NCI-H345 treated with DMSO at 0.1 percent for 48 hours (cell line): Measurements from ENCODE around the gene CDC42EP2.

Experiments
- DNase-seq: peaks from one replicate; lab custom pipeline; 2025; ENCODE audit not compliant: unreplicated experiment; lab: John Stamatoyannopoulos, UW

The CDC42EP2 gene

GRCh38 chr11:65297026-65297672 lies 17.5 kb upstream of the CDC42EP2 start:
- DNase-seq = no peak

DNA sequence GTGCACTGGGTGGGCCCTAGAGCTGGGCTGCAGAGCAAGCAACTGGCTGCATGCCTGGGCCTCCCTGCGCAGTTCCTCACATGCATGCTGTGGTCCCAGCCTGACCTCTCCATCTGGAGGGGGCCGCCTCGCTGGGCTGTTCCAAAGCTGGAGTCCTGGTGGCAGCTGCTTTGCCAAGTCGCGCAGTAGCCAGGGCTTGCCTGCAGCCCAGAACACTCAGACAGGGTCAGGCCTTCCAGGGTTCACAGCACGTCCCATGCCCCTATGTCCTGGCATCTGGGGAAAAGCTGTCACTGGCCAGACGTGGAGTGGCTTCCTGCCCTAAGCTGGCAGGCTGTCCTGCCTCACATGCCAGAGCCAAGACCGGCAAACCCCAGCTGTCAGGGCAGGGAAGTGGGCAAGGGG lies 16.5 kb upstream of the CDC42EP2 start:
- no peak for DNase-seq

- DNase-seq = no peak
Measured at GRCh38 chr11:65298655-65299179, 15.9 kb upstream of the CDC42EP2 start.

DNA sequence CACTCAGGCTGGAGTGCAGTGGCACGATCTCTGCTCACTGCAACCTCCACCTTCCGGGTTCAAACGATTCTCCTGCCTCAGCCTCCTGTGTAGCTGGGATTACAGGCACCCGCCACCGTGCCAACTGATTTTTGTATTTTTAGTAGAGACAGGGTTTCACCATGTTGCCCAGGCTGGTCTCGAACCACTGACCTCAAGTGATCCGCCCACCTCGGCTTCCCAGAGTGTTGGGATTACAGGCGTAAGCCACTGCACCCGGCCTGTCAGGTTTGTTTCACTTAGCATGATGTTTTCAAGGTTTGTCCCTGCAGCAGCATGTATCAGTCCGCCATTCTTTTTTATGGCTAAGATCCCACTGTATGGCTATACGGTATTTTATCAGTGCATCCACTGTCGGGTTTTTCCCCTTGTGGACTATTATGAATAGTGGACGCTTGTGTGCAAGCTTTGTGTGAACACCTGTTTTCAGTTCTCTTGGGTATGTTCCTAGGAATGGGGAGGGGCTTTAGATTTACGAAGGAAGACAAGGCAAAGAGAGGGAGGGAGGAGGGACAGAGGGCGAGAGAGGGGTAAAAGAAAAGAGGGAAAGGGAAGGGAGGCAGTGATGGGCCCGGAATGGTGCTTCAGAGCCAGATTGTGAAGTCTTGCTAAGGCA lies 13.9 kb upstream of the CDC42EP2 start:
- no peak for DNase-seq

DNA sequence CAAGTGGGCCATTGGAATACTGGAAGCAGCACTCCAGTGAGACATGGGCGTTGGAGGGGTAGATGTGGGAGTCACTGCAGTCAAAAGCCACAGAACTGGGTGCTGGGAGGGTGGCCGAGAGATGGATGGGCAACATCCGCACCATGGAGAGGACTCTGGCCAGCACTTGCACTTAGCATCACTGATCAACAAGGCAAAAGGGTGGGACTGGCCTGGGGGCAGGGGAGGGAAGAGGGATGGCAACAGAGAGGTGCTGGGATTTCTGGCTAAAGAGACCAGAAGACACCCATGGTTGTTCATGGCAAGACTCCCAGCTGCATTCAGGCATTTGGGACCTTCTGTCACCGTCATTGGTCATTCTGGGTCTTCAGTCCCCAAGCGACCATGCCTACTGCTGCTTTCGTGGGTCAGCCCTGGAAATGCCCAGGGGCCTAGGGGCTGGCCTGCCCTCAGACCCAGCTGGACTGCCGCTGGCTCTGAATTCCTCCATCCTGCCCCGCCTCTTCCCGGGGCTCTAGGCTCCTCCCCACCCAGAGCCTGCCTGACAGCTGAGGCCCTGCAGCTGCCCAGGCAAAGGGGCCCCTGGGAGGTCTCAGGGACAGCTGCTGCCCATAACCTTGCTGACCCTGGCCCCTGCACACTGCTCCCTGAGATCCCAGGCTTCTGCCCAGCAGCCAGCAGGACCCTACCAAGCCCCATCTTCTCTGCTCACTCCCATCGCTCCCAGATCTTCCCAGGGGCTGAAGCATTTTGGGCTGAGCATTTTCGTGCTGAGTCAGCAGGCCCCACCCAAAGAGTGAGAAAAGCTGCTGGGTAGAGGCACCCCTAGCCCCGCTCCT lies 13.0 kb upstream of the CDC42EP2 start:
- DNase-seq = no peak

- no peak for DNase-seq
Measured at GRCh38 chr11:65303555-65303954, 11.1 kb upstream of the CDC42EP2 start.

DNA sequence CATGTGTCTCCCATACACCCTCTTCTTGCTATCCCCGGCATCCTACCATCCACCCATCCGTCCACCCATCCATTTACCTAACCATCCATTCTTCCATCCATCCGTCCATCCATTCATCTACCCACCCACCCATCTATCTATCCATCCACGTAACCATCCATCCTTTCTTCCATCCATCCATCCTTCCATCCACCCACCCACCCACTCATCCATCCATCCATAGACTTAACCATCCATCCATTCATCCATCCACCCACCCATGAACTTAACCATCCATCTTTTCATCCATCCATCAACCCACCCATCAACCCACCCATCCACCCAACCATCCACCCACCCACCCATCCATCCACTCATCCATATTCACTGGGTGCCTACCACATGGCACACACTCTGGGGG lies 10.6 kb upstream of the CDC42EP2 start:
- no peak for DNase-seq

DNA sequence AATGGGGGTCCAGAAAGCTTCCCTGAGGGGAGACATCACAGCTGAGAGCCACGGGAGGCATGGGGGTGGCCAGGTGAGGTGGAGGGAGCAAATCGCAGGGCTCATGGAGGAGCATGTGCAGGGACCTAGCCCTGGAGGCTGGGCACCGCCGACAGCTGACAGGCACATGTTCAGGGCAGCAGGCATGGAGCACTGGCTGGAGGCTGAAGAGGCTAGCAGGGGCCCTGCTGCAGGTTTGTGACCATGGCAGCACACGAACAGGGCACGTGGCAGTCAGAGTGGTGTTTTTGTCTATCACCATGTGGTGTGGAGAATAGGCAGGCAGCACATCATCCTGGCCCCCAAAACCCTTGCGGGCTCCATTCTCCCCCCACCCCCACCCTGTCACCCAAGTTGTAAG lies 10.1 kb upstream of the CDC42EP2 start:
- no peak for DNase-seq

GRCh38 chr11:65305501-65306268 lies 9.0 kb upstream of the CDC42EP2 start:
- no peak for DNase-seq

- DNase-seq = no peak
Measured at GRCh38 chr11:65307298-65308229, 7.1 kb upstream of the CDC42EP2 start.

GRCh38 chr11:65308281-65308891 lies 6.3 kb upstream of the CDC42EP2 start:
- no peak for DNase-seq

DNA sequence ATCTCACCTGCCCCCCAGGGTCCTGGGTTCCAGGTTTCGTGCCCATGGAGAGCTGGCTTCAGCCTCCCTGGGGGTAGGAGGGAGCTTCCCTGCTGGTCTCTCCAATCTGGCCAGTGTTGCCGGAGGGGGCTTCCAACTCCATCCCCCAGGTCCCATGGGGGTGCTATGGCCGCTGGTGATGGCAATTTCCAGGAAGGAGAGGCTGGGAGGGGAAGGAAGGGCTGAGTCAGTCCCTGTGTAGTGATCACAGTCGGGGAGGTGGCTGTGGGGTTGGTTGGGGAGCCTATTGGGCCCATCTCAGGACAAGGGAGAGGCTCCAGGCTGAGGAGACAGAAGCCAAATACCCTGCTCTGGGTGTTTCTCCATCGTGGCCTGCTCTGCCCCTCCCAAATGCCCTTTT lies 5.7 kb upstream of the CDC42EP2 start:
- no peak for DNase-seq

DNA sequence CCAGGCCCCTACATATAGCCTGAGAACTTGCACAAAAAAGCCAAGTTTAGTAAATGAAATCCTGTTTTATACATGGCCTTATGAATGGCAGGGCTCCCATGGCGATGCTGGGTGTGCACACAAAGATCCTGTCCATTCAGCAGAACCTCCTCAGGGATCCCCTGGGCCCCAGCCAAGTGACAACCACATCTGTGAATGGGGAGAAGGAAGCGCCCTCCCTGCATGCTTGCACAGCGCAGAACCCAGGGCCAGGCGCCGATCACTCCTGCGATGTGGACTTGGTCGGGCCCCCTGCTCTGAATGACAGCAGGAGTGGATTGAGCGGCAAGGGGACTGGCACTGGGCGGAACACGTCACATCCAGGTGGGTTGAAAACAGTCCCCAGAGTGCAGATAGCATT lies 4.5 kb upstream of the CDC42EP2 start:
- no peak for DNase-seq

- no peak for DNase-seq
Measured at GRCh38 chr11:65310736-65311135, 3.9 kb upstream of the CDC42EP2 start.

DNA sequence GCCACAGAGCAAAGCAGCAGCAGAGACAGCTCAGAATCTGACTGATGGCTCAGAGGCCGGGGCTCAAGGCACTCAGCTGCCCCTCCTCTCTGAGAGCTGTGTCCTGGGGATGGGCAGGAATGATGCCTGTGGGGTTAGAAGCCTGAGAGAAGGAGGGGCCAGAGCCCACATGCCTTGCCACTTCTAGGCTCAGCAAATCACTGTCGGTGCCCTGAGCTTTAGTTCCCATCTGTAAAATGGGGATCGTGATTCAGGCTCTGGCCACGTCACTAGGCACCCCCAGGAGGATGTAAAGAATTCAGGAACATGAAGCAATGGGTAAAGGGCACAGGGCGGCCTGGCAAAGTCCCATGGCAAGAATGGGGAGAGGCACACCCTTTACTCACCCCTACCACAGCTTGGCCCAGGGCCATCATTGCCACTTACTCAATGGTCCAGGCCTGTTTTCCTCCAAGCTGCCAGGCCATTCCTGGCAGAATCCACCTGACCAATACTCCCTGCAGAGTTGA lies 3.4 kb upstream of the CDC42EP2 start:
- DNase-seq = no peak

GRCh38 chr11:65315204-65315865 lies 669 bp downstream of the CDC42EP2 start:
- DNase-seq = peak; percentile 45

GRCh38 chr11:65315866-65316226 lies 1.2 kb downstream of the CDC42EP2 start:
- DNase-seq = no peak

DNA sequence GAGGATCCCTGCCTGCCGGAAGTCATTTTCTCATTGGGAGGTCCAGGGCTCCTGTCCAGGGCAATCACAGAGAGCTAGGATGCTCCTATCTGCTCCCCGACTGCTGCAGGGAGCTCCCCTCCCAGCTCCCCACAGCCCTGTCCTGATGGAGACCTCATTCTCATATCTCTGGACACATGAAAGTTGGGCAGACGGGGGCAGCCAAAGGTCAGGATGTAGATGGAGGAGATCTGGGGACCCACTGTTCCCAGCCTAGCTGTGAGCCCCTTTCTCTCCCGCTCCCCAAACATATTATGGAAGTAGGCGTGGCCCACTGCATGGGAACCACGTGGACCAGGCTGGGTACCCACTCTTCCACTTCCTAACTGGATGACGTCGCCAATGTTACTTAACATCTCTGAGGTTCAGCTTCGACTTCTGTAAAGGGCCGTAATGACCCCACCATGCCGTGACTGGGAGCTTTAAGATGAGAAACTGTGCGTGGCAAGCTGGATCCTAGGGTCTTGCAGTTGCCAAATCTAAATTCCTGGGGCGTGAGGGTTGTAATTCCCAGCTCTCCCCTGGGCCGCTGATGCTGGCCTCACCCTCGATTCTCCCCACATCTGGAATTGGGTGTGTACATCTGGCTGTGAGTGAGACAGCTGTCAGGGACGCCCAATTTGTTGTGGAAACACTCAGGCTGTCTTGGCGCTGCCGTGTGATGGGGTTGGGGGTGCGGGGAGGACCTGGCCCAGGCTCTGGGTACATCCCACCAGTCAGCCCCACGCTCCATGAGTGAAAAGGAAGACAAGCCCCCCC lies 1.8 kb downstream of the CDC42EP2 start:
- DNase-seq = no peak
